Mesendoderm (in vitro differentiated cells): ENCODE data around the gene CLSTN2.

Experiments used
- DNase-seq: peaks from one replicate; pipeline ENCODE4 v3.0.0; 2013
- H2AK5ac ChIP-seq: 2 replicates; pipeline ENCODE4 v1.6.1; 2013; ENCODE audit warnings: low read length, inconsistent platforms
- H2BK120ac ChIP-seq: 2 replicates; pipeline ENCODE4 v1.6.1; 2013; ENCODE audit warnings: low read depth, mild to moderate bottlenecking, low read length, moderate library complexity, mixed read lengths
- H2BK15ac ChIP-seq: replicated peaks from 2 replicates; pipeline ENCODE4 v1.6.1; 2013; ENCODE audit warnings: low read depth, mild to moderate bottlenecking, moderate library complexity
- H2BK5ac ChIP-seq: 2 replicates; pipeline ENCODE4 v1.6.1; 2013; ENCODE audit warnings: low read length, inconsistent platforms
- H3K18ac ChIP-seq: 2 replicates; pipeline ENCODE4 v1.6.1; 2013; ENCODE audit warnings: mild to moderate bottlenecking, low read length, mixed read lengths
- H3K23ac ChIP-seq: one replicate; pipeline ENCODE4 v1.6.1; 2013; ENCODE audit warnings: low read length
- H3K27ac ChIP-seq: 2 replicates; pipeline ENCODE4 v1.5.1; 2013; ENCODE audit warnings: low read depth, mild to moderate bottlenecking, inconsistent platforms, low read length, moderate library complexity
- H3K27me3 ChIP-seq: 2 replicates; pipeline ENCODE4 v1.6.1; 2013; ENCODE audit warnings: low read length, control low read depth, mild to moderate bottlenecking, inconsistent platforms; ENCODE audit not compliant: insufficient read depth, poor library complexity
- H3K36me3 ChIP-seq: 2 replicates; pipeline ENCODE4 v1.6.1; 2013; ENCODE audit warnings: low read length, inconsistent platforms; ENCODE audit not compliant: control insufficient read depth, insufficient read depth
- H3K4ac ChIP-seq: one replicate; pipeline ENCODE4 v1.6.1; 2013; ENCODE audit warnings: low read depth, mild to moderate bottlenecking, low read length, moderate library complexity
- H3K4me1 ChIP-seq: 2 replicates; pipeline ENCODE4 v1.6.1; 2013; ENCODE audit warnings: low read depth, low read length, inconsistent platforms; ENCODE audit not compliant: control insufficient read depth
- H3K4me2 ChIP-seq: 2 replicates; pipeline ENCODE4 v1.6.1; 2013; ENCODE audit warnings: low read length
- H3K4me3 ChIP-seq: 2 replicates; pipeline ENCODE4 v1.5.1; 2013; ENCODE audit warnings: mild to moderate bottlenecking, low read length
- H3K56ac ChIP-seq: one replicate; pipeline ENCODE4 v1.6.1; 2013; ENCODE audit warnings: low read length
- H3K79me1 ChIP-seq: 2 replicates; pipeline ENCODE4 v1.6.1; 2013; ENCODE audit warnings: low read length, inconsistent platforms
- H3K79me2 ChIP-seq: 2 replicates; pipeline ENCODE4 v1.6.1; 2013; ENCODE audit warnings: mild to moderate bottlenecking, low read length; ENCODE audit not compliant: control insufficient read depth, insufficient read depth
- H3K9ac ChIP-seq: 2 replicates; pipeline ENCODE4 v1.6.1; 2013; ENCODE audit warnings: low read length, inconsistent platforms
- H4K5ac ChIP-seq: one replicate; pipeline ENCODE4 v1.6.1; 2013; ENCODE audit warnings: low read length
- H4K8ac ChIP-seq: one replicate; pipeline ENCODE4 v1.6.1; 2013; ENCODE audit warnings: low read depth, mild to moderate bottlenecking, control low read depth, low read length, moderate library complexity
- WGBS: extraction: QIAGEN DNeasy Blood & Tissue Kit; methylation state at CpG from one replicate; pipeline ENCODE4 v1.1.7; 2013; ENCODE audit warnings: low lambda C conversion rate, missing lambda C conversion rate; ENCODE audit not compliant: insufficient coverage; ENCODE audit errors: extremely low coverage; 5-methylcytosine and 5-hydroxymethylcytosine counted together

The CLSTN2 gene

GRCh38 chr3:140081887-140082286 lies 146.9 kb downstream of the CLSTN2 start:
- no peaks in the 10 kb centered on the region for H3K4me1 ChIP-seq
- H3K79me2 ChIP-seq = no peaks in the 10 kb centered on the region
- H3K18ac ChIP-seq = no peak overlapping the region
- H3K79me1 ChIP-seq = no peaks in the 10 kb centered on the region
- H3K27ac ChIP-seq = no peak overlapping the region
- H4K5ac ChIP-seq = no peak overlapping the region
- no peak overlapping the region for H4K8ac ChIP-seq
- H3K4ac ChIP-seq = no peak overlapping the region
- H2AK5ac ChIP-seq = no peak overlapping the region
- no peak overlapping the region for H2BK5ac ChIP-seq
- no peak overlapping the region for H2BK15ac ChIP-seq
- WGBS = no CpG with 5 or more reads among the region's 1 CpG
- H3K56ac ChIP-seq = no peak overlapping the region
- H3K4me3 ChIP-seq = no peak overlapping the region
- no peak overlapping the region for H2BK120ac ChIP-seq
- no peaks in the 10 kb centered on the region for H3K36me3 ChIP-seq
- no peaks in the 10 kb centered on the region for H3K27me3 ChIP-seq
- DNase-seq = no peak
- no peak overlapping the region for H3K4me2 ChIP-seq
- no peak overlapping the region for H3K9ac ChIP-seq
- H3K23ac ChIP-seq = no peak overlapping the region

- no peak overlapping the region for H3K18ac ChIP-seq
- no peak for DNase-seq
These were observed 150.0 kb downstream of the CLSTN2 start for GRCh38 chr3:140085001-140085400.

GRCh38 chr3:140086642-140087041 lies 151.7 kb downstream of the CLSTN2 start:
- Histone ChIP-seq H3K4me1 (no peaks in the 10 kb centered on the region), H3K56ac (no peak overlapping the region), H3K79me2 (no peaks in the 10 kb centered on the region), H2BK5ac (no peak overlapping the region), H3K9ac (no peak overlapping the region), H4K5ac (no peak overlapping the region), H2BK15ac (no peak overlapping the region), H3K18ac (no peak overlapping the region), H4K8ac (no peak overlapping the region), H3K27ac (no peak overlapping the region), H3K4me3 (no peak overlapping the region), H3K4me2 (no peak overlapping the region), H3K4ac (no peak overlapping the region), H3K36me3 (no peaks in the 10 kb centered on the region), H2AK5ac (no peak overlapping the region), H3K79me1 (no peaks in the 10 kb centered on the region), H3K23ac (no peak overlapping the region), H2BK120ac (no peak overlapping the region), H3K27me3 (no peaks in the 10 kb centered on the region)
- no peak for DNase-seq
- no CpG with 5 or more reads among the region's 1 CpG for WGBS

More at GRCh38 chr3:140085001-140085400, 150.0 kb downstream of the CLSTN2 start:
- Histone ChIP-seq H3K27me3 (no peaks in the 10 kb centered on the region), H3K4me1 (no peaks in the 10 kb centered on the region), H3K27ac (no peak overlapping the region), H3K9ac (no peak overlapping the region), H2BK15ac (no peak overlapping the region), H2BK120ac (no peak overlapping the region), H3K4me2 (no peak overlapping the region), H3K56ac (no peak overlapping the region), H3K79me2 (no peaks in the 10 kb centered on the region), H4K8ac (no peak overlapping the region), H3K79me1 (no peaks in the 10 kb centered on the region), H2BK5ac (no peak overlapping the region), H3K4me3 (no peak overlapping the region), H4K5ac (no peak overlapping the region), H2AK5ac (no peak overlapping the region), H3K4ac (no peak overlapping the region), H3K23ac (no peak overlapping the region), H3K36me3 (no peaks in the 10 kb centered on the region)
- WGBS = no CpG with 5 or more reads among the region's 5 CpGs

- Histone ChIP-seq H2AK5ac (no peak overlapping the region), H3K4me2 (no peak overlapping the region), H3K79me1 (no peaks in the 10 kb centered on the region), H3K79me2 (no peaks in the 10 kb centered on the region), H3K36me3 (no peaks in the 10 kb centered on the region), H2BK15ac (no peak overlapping the region), H3K27ac (no peak overlapping the region), H3K27me3 (no peaks in the 10 kb centered on the region), H3K4ac (no peak overlapping the region), H3K23ac (no peak overlapping the region), H3K4me3 (no peak overlapping the region), H2BK5ac (no peak overlapping the region), H2BK120ac (no peak overlapping the region), H4K5ac (no peak overlapping the region), H3K56ac (no peak overlapping the region), H3K18ac (no peak overlapping the region), H3K4me1 (no peaks in the 10 kb centered on the region), H3K9ac (no peak overlapping the region), H4K8ac (no peak overlapping the region)
- no peak for DNase-seq
- WGBS = no CpG with 5 or more reads among the region's 3 CpGs
These were observed 153.1 kb downstream of the CLSTN2 start for GRCh38 chr3:140088058-140088457.

- H3K4ac ChIP-seq = no peak overlapping the region
- no peak overlapping the region for H3K4me3 ChIP-seq
- no peak overlapping the region for H2BK5ac ChIP-seq
- no peaks in the 10 kb centered on the region for H3K36me3 ChIP-seq
- no peak overlapping the region for H2BK15ac ChIP-seq
- no peaks in the 10 kb centered on the region for H3K4me1 ChIP-seq
- H3K79me1 ChIP-seq = no peaks in the 10 kb centered on the region
- no peaks in the 10 kb centered on the region for H3K27me3 ChIP-seq
- H3K27ac ChIP-seq = no peak overlapping the region
- H2AK5ac ChIP-seq = no peak overlapping the region
- H2BK120ac ChIP-seq = no peak overlapping the region
- no peak for DNase-seq
- H3K4me2 ChIP-seq = no peak overlapping the region
- H3K9ac ChIP-seq = no peak overlapping the region
- H4K8ac ChIP-seq = no peak overlapping the region
- H3K23ac ChIP-seq = no peak overlapping the region
- no peak overlapping the region for H3K56ac ChIP-seq
- H3K18ac ChIP-seq = no peak overlapping the region
- no peaks in the 10 kb centered on the region for H3K79me2 ChIP-seq
- WGBS = no CpG with 5 or more reads among the region's 2 CpGs
- no peak overlapping the region for H4K5ac ChIP-seq
These were observed 153.5 kb downstream of the CLSTN2 start for GRCh38 chr3:140088513-140088912.

- H3K79me2 ChIP-seq = no peaks in the 10 kb centered on the region
- no peak overlapping the region for H3K23ac ChIP-seq
- no peak overlapping the region for H3K18ac ChIP-seq
- no peak overlapping the region for H3K4me3 ChIP-seq
- H4K5ac ChIP-seq = no peak overlapping the region
- no peak for DNase-seq
- no peak overlapping the region for H3K4ac ChIP-seq
- H3K27ac ChIP-seq = no peak overlapping the region
- no peaks in the 10 kb centered on the region for H3K27me3 ChIP-seq
- no peak overlapping the region for H2BK5ac ChIP-seq
- no peak overlapping the region for H2AK5ac ChIP-seq
- H3K4me2 ChIP-seq = no peak overlapping the region
- no peak overlapping the region for H4K8ac ChIP-seq
- H3K9ac ChIP-seq = no peak overlapping the region
- H3K36me3 ChIP-seq = no peaks in the 10 kb centered on the region
- no peak overlapping the region for H2BK120ac ChIP-seq
- no peak overlapping the region for H3K56ac ChIP-seq
- no CpG with 5 or more reads among the region's 2 CpGs for WGBS
- H3K79me1 ChIP-seq = no peaks in the 10 kb centered on the region
- no peak overlapping the region for H2BK15ac ChIP-seq
- H3K4me1 ChIP-seq = no peaks in the 10 kb centered on the region
These were observed 154.6 kb downstream of the CLSTN2 start for GRCh38 chr3:140089403-140090072.
